ENCODE data around the gene TMTC1. TPM values are rescaled to one million over a fixed set of nuclear protein-coding genes. Genes with fewer than 3 reads are reported as not detected.

The TMTC1 gene
- total RNA-seq, 1 donor from 2014 or later: 35.3 TPM

DNA sequence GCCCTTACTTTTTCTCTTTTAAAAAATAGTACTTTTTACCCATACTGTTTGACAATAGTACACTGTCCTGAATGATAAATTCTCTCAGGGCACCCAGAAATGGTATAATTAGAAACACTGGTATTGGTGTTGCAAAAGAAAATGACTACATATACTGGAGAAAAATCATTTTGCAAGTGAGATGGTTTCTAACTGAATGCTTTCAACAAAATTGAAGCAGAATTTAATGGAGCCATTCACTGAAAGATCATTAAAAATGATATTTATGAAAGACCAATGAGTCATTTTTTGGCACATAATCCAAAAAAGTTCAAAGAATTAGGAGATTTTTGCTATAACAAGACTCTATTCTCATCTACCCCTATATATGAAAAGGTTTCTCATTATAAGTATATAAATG is 68.8 kb downstream of the TMTC1 start:
- no peak overlapping the region for H3K4me3 Mint-ChIP-seq (ENCODE audit: unreplicated experiment)
- H3K4me1 Mint-ChIP-seq (ENCODE audit: unreplicated experiment): peaks cover 49% of the 10 kb centered on the region
- no peak overlapping the region for H3K27ac Mint-ChIP-seq (ENCODE audit: unreplicated experiment)
- H3K27me3 Mint-ChIP-seq (ENCODE audit: unreplicated experiment): no peaks in the 10 kb centered on the region
- DNase-seq (ENCODE audit: extremely low spot score, unreplicated experiment): no peak
- TF ChIP-seq, protein P1, sequence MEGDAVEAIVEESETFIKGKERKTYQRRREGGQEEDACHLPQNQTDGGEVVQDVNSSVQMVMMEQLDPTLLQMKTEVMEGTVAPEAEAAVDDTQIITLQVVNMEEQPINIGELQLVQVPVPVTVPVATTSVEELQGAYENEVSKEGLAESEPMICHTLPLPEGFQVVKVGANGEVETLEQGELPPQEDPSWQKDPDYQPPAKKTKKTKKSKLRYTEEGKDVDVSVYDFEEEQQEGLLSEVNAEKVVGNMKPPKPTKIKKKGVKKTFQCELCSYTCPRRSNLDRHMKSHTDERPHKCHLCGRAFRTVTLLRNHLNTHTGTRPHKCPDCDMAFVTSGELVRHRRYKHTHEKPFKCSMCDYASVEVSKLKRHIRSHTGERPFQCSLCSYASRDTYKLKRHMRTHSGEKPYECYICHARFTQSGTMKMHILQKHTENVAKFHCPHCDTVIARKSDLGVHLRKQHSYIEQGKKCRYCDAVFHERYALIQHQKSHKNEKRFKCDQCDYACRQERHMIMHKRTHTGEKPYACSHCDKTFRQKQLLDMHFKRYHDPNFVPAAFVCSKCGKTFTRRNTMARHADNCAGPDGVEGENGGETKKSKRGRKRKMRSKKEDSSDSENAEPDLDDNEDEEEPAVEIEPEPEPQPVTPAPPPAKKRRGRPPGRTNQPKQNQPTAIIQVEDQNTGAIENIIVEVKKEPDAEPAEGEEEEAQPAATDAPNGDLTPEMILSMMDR (IDR thresholded peaks at IDR 0.05): no peak
- H3K9me3 Mint-ChIP-seq (ENCODE audit: unreplicated experiment): no peaks in the 10 kb centered on the region
- H3K36me3 Mint-ChIP-seq (ENCODE audit: unreplicated experiment): peaks cover 7% of the 10 kb centered on the region

DNA sequence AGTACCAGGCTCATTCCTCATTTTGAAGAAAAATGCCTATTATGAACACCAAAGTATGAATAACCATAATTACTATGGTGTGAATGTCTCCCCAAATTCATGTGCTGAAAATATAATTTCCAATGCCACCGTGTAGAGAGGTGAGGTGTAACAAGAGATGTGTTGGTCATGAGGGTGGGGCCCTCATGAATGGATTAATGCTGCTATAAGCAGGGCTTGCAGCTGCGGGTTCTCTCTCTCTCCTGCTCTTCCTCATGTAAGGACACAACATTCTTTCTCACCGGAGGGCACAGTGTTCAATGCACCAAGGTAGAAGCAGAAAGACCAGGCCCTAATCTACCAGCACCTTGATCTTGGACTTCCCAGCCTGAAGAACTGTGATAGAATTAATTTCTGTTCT is 70.0 kb downstream of the TMTC1 start:
- peaks cover 3% of the 10 kb centered on the region for H3K36me3 Mint-ChIP-seq (ENCODE audit: unreplicated experiment)
- no peak for DNase-seq (ENCODE audit: extremely low spot score, unreplicated experiment)
- peak overlapping the region; percentile 72 for H3K27ac Mint-ChIP-seq (ENCODE audit: unreplicated experiment)
- H3K27me3 Mint-ChIP-seq (ENCODE audit: unreplicated experiment): no peaks in the 10 kb centered on the region
- H3K4me1 Mint-ChIP-seq (ENCODE audit: unreplicated experiment): peaks cover 52% of the 10 kb centered on the region
- H3K9me3 Mint-ChIP-seq (ENCODE audit: unreplicated experiment): no peaks in the 10 kb centered on the region
- H3K4me3 Mint-ChIP-seq (ENCODE audit: unreplicated experiment): no peak overlapping the region
- TF ChIP-seq, protein P1 (IDR thresholded peaks at IDR 0.05): no peak

DNA sequence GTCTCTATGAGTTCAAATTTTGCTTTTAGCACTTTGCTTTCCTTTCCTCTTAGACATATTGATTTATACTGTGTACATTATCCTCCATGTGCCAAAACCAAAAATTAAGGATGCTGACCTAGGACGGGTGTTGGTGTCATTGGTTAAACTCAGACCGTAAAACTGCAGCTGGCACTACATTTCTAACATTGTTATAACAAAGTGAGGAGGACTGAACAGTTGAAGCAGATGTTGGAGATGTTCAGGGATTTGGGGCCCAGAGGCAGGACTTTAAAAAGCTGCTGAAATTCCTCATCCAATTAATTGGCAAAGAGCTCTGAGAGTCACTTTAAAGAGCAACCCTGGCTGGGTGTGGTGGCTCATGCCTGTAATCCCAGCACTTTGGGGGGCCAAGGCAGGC is 72.4 kb downstream of the TMTC1 start:
- DNase-seq (ENCODE audit: extremely low spot score, unreplicated experiment): no peak
- H3K27ac Mint-ChIP-seq (ENCODE audit: unreplicated experiment): peak overlapping the region; percentile 48
- TF ChIP-seq, protein P1 (IDR thresholded peaks at IDR 0.05): no peak
- peaks cover 12% of the 10 kb centered on the region for H3K36me3 Mint-ChIP-seq (ENCODE audit: unreplicated experiment)
- peaks cover 57% of the 10 kb centered on the region for H3K4me1 Mint-ChIP-seq (ENCODE audit: unreplicated experiment)
- H3K9me3 Mint-ChIP-seq (ENCODE audit: unreplicated experiment): no peaks in the 10 kb centered on the region
- no peaks in the 10 kb centered on the region for H3K27me3 Mint-ChIP-seq (ENCODE audit: unreplicated experiment)
- no peak overlapping the region for H3K4me3 Mint-ChIP-seq (ENCODE audit: unreplicated experiment)

DNA sequence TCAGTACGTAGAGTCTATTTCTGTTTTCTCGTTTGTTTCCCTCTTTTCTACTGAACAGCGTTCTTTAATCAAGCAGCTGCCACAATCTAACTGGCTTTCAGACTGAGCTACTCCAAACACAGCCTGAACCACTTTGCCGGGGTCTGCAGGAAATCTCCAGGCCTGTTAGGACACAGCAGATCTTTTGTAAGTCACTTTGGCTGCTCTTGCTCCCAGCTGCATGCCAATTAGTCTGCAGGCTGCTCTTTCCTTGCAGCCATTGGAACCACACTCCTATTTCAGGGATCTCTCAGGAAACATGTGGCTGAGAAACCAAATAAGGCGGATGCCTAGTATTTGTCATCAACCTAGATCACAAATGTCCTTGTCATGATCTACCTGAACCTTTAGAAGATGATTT is 73.6 kb downstream of the TMTC1 start:
- Mint-ChIP-seq H3K4me3 (ENCODE audit: unreplicated experiment) (no peak overlapping the region), H3K27me3 (ENCODE audit: unreplicated experiment) (no peaks in the 10 kb centered on the region), H3K9me3 (ENCODE audit: unreplicated experiment) (no peaks in the 10 kb centered on the region), H3K27ac (ENCODE audit: unreplicated experiment) (no peak overlapping the region), H3K4me1 (ENCODE audit: unreplicated experiment) (peaks cover 62% of the 10 kb centered on the region), H3K36me3 (ENCODE audit: unreplicated experiment) (peaks cover 12% of the 10 kb centered on the region)
- TF ChIP-seq, protein P1 (IDR thresholded peaks at IDR 0.05): no peak
- no peak for DNase-seq (ENCODE audit: extremely low spot score, unreplicated experiment)

DNA sequence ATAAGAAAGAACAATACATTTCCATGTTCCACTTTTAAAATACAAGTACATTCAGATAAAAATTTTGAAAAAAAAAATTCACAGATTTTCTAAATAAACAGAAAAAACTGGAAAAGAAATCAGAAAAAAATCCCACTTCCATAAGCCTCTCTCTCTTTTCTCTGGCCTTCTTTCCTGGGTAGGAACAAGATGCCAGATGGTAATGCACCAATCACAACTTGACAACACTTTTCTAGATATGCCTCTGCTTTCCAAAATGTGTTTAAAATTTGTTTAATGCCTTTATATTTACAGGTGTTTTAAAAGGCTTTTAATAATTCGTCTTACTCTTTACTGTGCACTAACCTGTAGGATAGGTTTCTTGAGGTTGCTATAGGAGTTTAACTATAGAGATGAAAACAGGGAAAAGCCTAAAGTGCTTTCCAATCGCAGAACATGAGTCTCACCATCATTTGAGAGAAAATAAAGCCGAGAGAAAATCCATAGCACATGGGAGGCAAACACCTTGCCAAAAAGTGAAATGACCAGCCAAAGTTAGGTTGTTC is 74.2 kb downstream of the TMTC1 start:
- Mint-ChIP-seq H3K4me3 (ENCODE audit: unreplicated experiment) (no peak overlapping the region), H3K36me3 (ENCODE audit: unreplicated experiment) (peaks cover 15% of the 10 kb centered on the region), H3K27ac (ENCODE audit: unreplicated experiment) (no peak overlapping the region), H3K4me1 (ENCODE audit: unreplicated experiment) (peaks cover 58% of the 10 kb centered on the region), H3K9me3 (ENCODE audit: unreplicated experiment) (no peaks in the 10 kb centered on the region), H3K27me3 (ENCODE audit: unreplicated experiment) (no peaks in the 10 kb centered on the region)
- TF ChIP-seq, protein P1 (IDR thresholded peaks at IDR 0.05): no peak
- DNase-seq (ENCODE audit: extremely low spot score, unreplicated experiment): no peak

All from osteocyte (in vitro differentiated cells).